NCI-H2029 treated with DMSO at 0.1 percent for 48 hours (cell line): ENCODE results near the gene TRIM46.

Experiments
- DNase-seq: peaks from one replicate; lab custom pipeline; 2025; lab: John Stamatoyannopoulos, UW

Gene TRIM46

GRCh38 chr1:155172732-155173477 is 744 bp upstream of the TRIM46 start, which contains the start of gene KRTCAP2:
Gene KRTCAP2 (minus strand): TSS chr1:155173304. CDS start chr1:155173224, 80 bp downstream.
- peak; percentile 88 for DNase-seq

GRCh38 chr1:155174324-155175280 is 953 bp downstream of the TRIM46 start:
- no peak for DNase-seq

GRCh38 chr1:155175281-155175926 is 1.8 kb downstream of the TRIM46 start:
- DNase-seq = no peak

- no peak for DNase-seq
Measured at GRCh38 chr1:155175927-155176371, 2.3 kb downstream of the TRIM46 start.

- peak; percentile 73 for DNase-seq
Measured at GRCh38 chr1:155176544-155177071, 3.0 kb downstream of the TRIM46 start.

GRCh38 chr1:155177192-155177917 is 3.7 kb downstream of the TRIM46 start:
- no peak for DNase-seq

- DNase-seq = no peak
Measured at GRCh38 chr1:155177918-155178281, 4.3 kb downstream of the TRIM46 start.

GRCh38 chr1:155178441-155179111 is 4.9 kb downstream of the TRIM46 start:
- DNase-seq = no peak

- DNase-seq = no peak
Measured at GRCh38 chr1:155179112-155180031, 5.7 kb downstream of the TRIM46 start.

GRCh38 chr1:155181371-155182051 is 7.9 kb downstream of the TRIM46 start:
- no peak for DNase-seq

GRCh38 chr1:155182052-155182550 is 8.5 kb downstream of the TRIM46 start:
- no peak for DNase-seq

GRCh38 chr1:155183775-155184221 is 10.1 kb downstream of the TRIM46 start:
- DNase-seq = no peak

GRCh38 chr1:155184351-155184811 is 10.7 kb downstream of the TRIM46 start:
- no peak for DNase-seq

- DNase-seq = no peak
Measured at GRCh38 chr1:155184835-155185782, 11.5 kb downstream of the TRIM46 start.

- no peak for DNase-seq
Measured at GRCh38 chr1:155185783-155186066, 12.1 kb downstream of the TRIM46 start.

GRCh38 chr1:155186067-155186793 is 12.6 kb downstream of the TRIM46 start:
- peak; percentile 45 for DNase-seq
